ENCODE measurements around the gene GLT1D1.

Gene GLT1D1

DNA sequence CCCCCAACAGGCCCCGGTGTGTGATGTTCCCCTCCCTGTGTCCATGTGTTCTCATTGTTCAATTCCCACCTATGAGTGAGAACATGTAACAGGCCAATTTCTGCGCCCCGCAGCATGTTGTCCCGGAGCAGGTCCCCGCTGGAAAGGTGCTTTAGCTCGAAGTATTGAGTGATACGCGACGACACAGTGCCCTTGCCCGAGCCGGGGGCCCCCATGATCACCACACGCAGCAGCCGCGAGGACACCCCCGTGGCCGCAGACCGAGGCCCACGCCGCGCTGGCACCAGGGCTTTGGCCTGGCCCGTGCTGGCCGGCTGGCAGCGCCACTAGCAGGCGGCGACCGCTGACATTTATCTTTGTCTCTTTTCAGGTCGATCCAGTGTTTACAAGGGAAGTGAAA, 91.7 kb downstream of the GLT1D1 start:
- H3K4me3 ChIP-seq (replicated peaks; ENCODE audit: low read depth, low read length) = no peak overlapping the region
- TF ChIP-seq, protein P1, sequence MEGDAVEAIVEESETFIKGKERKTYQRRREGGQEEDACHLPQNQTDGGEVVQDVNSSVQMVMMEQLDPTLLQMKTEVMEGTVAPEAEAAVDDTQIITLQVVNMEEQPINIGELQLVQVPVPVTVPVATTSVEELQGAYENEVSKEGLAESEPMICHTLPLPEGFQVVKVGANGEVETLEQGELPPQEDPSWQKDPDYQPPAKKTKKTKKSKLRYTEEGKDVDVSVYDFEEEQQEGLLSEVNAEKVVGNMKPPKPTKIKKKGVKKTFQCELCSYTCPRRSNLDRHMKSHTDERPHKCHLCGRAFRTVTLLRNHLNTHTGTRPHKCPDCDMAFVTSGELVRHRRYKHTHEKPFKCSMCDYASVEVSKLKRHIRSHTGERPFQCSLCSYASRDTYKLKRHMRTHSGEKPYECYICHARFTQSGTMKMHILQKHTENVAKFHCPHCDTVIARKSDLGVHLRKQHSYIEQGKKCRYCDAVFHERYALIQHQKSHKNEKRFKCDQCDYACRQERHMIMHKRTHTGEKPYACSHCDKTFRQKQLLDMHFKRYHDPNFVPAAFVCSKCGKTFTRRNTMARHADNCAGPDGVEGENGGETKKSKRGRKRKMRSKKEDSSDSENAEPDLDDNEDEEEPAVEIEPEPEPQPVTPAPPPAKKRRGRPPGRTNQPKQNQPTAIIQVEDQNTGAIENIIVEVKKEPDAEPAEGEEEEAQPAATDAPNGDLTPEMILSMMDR (IDR thresholded peaks at IDR 0.05; ENCODE audit: low read depth, low read length, missing control alignments) = no peak
- DNase-seq (ENCODE audit: extremely low read depth, low read depth) = no peak

DNA sequence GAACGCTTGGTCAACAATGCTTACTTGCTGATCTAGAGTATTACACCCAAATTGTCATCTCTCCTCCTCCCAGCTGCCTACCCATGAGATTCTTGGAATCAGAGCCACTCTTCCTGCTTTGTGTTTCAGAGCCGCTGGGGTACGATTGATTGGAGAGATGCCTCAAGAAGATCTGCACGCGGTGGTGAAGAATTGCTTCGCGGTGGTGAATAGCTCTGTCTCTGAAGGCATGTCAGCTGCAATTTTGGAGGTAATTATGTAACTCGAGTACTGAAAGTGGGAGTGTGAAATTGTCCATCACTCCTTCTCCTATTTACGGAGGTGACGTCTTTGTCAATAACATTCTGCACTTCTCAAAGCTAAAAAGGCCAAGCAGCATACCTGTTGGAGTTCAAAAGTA, 93.9 kb downstream of the GLT1D1 start:
- no peak for DNase-seq (ENCODE audit: extremely low read depth, low read depth)
- TF ChIP-seq, protein P1 (IDR thresholded peaks at IDR 0.05; ENCODE audit: low read depth, low read length, missing control alignments) = no peak
- no peak overlapping the region for H3K4me3 ChIP-seq (replicated peaks; ENCODE audit: low read depth, low read length)

DNA sequence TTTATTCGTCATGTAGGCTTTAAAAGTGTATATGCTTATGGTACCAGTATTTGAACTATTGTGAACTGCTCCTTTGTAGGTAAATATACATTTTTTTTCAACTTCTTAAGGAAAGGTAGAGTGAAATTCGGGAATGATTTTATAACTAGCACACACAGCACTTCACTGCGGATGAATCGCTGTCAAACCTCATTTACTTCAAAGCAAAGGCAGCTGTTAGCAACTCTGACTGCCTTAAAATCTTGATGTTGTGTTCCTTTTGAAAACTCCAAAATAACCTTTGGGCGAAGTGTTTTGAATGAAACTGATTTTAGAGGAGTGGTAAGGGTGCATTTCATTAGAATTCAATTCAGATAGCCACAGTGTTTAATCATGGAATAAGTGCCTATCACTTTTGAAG, 95.8 kb downstream of the GLT1D1 start:
- DNase-seq (ENCODE audit: extremely low read depth, low read depth) = no peak
- TF ChIP-seq, protein P1 (IDR thresholded peaks at IDR 0.05; ENCODE audit: low read depth, low read length, missing control alignments) = no peak
- H3K4me3 ChIP-seq (replicated peaks; ENCODE audit: low read depth, low read length) = no peak overlapping the region

DNA sequence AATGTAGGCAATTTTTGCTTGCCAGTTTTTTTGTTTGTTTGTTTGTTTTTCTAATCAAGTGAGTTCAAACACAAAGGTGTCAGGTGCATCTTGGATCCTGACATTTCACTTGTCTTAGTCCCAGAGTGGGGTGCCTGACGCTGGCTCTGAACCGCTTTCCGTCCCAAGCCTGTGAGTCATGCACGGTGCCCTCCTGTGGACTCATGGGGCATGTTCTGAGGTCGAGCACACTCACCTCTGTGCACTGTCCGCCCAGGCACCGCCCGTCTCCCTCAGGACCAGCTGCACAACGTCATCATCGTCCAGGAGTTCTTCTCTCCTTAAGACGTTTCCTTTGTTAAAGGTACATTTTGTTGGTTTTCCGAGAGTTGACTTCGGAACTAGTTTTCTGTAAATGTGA, 98.2 kb downstream of the GLT1D1 start:
- H3K4me3 ChIP-seq (replicated peaks; ENCODE audit: low read depth, low read length) = no peak overlapping the region
- TF ChIP-seq, protein P1 (IDR thresholded peaks at IDR 0.05; ENCODE audit: low read depth, low read length, missing control alignments) = no peak
- DNase-seq (ENCODE audit: extremely low read depth, low read depth) = no peak

DNA sequence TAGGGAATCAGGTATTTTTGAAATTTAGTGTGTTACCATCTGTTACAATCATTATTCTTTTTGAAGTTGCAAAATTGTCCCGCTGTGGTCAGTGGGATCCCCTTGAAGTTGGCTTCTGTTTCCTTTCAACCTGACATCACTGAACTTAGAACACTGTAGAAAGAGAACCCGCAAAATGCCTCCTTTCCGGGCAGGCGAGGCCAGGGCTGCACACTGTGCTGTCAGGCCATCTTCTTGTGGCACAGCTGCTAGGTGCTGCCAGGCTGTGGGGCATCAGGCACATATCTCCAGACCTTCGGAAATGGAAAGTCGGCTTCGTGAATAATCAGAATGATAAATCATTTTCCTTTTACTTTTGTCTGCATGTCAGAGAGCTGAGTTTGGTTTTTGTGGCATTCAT, 103.5 kb downstream of the GLT1D1 start:
- no peak for DNase-seq (ENCODE audit: extremely low read depth, low read depth)
- H3K4me3 ChIP-seq (replicated peaks; ENCODE audit: low read depth, low read length) = no peak overlapping the region
- TF ChIP-seq, protein P1 (IDR thresholded peaks at IDR 0.05; ENCODE audit: low read depth, low read length, missing control alignments) = no peak

DNA sequence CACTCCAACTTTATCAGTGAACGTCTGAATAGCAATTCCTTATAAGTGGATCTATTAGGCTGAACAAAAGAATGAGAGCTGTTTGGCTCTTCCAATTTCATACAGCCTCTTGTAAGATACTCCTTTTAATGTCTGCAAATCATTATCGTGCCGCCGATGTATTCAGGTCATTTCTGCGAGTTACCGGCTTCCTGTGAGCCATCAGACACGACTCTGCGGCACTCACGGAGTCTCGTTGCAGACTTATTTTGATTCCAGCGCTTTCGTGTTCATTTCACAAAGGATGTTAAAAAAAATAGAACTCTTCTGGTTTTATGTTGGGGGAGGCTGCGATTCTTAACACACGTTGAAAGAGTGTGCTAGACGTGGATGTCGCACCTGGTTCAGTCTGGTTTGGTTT, 106.6 kb downstream of the GLT1D1 start:
- TF ChIP-seq, protein P1 (IDR thresholded peaks at IDR 0.05; ENCODE audit: low read depth, low read length, missing control alignments) = no peak
- no peak for DNase-seq (ENCODE audit: extremely low read depth, low read depth)
- H3K4me3 ChIP-seq (replicated peaks; ENCODE audit: low read depth, low read length) = no peak overlapping the region

DNA sequence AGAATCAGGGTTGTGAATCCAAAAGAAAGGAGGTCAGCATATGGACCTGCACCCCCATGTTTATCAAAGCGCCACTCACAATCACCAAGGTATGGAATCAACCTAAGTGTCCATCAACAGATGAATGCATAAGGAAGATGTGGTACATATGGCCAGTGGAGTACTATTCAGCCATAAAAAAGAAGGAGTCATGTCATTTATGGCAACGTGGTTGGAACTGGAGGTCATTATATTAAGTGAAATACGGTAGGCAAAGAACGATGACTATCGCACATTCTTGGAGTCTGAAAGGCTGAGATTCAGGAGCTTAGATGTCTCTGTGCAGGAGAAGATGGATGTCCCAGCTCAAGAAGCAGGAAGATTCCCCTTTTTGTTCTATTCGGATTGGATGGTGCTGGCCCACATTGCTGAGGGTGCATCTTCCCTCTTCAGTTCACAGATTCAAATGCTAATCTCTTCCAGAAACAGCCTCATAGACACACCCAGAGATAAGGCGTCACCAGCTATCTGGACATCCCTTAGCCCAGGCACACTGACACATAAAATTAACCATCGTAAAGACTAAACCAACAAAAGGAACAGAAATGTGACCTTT, 108.1 kb downstream of the GLT1D1 start:
- DNase-seq (ENCODE audit: extremely low read depth, low read depth) = no peak
- TF ChIP-seq, protein P1 (IDR thresholded peaks at IDR 0.05; ENCODE audit: low read depth, low read length, missing control alignments) = no peak
- no peak overlapping the region for H3K4me3 ChIP-seq (replicated peaks; ENCODE audit: low read depth, low read length)

Measured in HFF-Myc (cell line).